KMS-11 (cell line): ENCODE results near the gene USP15.

Experiments
- H2AFZ ChIP-seq: fragments of 200-600 bp; sonication (generic); 2 replicates; pipeline ENCODE4 v1.6.1; 2016; ENCODE audit warnings: antibody characterized with exemption, mixed run types, low read depth
- H3K27ac ChIP-seq: fragments of 200-600 bp; sonication (generic); 2 replicates; pipeline ENCODE4 v1.6.1; 2016; ENCODE audit warnings: mild to moderate bottlenecking, mixed run types
- H3K27me3 ChIP-seq: fragments of 200-600 bp; sonication (generic); 2 replicates; pipeline ENCODE4 v1.6.1; 2017; ENCODE audit warnings: mild to moderate bottlenecking, low read depth, mixed run types, moderate library complexity; ENCODE audit not compliant: insufficient read depth
- H3K36me3 ChIP-seq: fragments of 200-600 bp; sonication (generic); 2 replicates; pipeline ENCODE4 v1.6.1; 2017; ENCODE audit warnings: mild to moderate bottlenecking, mixed run types; ENCODE audit not compliant: insufficient read depth
- H3K4me1 ChIP-seq: fragments of 200-600 bp; sonication (generic); 2 replicates; pipeline ENCODE4 v1.6.1; 2016; ENCODE audit warnings: mild to moderate bottlenecking, low read depth, mixed run types; ENCODE audit not compliant: poor library complexity, severe bottlenecking
- H3K4me2 ChIP-seq: fragments of 200-600 bp; sonication (generic); 2 replicates; pipeline ENCODE4 v1.7.0; 2016; ENCODE audit warnings: mild to moderate bottlenecking, mixed run types
- H3K4me3 ChIP-seq: fragments of 200-600 bp; sonication (generic); IDR thresholded peaks from 2 replicates; pipeline ENCODE4 v1.6.1; 2017; ENCODE audit warnings: low read depth, low read length, mixed read lengths; ENCODE audit not compliant: insufficient read depth
- H3K79me2 ChIP-seq: fragments of 200-600 bp; sonication (generic); 2 replicates; pipeline ENCODE4 v1.6.1; 2016; ENCODE audit warnings: low read depth, mixed run types; ENCODE audit not compliant: insufficient read depth
- H3K9ac ChIP-seq: fragments of 200-600 bp; sonication (generic); 2 replicates; pipeline ENCODE4 v1.6.1; 2016; ENCODE audit warnings: mild to moderate bottlenecking, mixed run types
- H4K20me1 ChIP-seq: fragments of 200-600 bp; sonication (generic); 2 replicates; pipeline ENCODE4 v1.6.1; 2016; ENCODE audit warnings: mild to moderate bottlenecking, mixed run types; ENCODE audit not compliant: insufficient read depth
- CTCF ChIP-seq: fragments of 200-600 bp; sonication (generic); conservative IDR thresholded peaks from 2 replicates; pipeline ENCODE4 v1.6.1; 2017; ENCODE audit warnings: low read depth, mild to moderate bottlenecking, antibody characterized with exemption, low read length, moderate library complexity, mixed read lengths

Gene USP15

GRCh38 chr12:62268956-62269355 is 8.8 kb downstream of the USP15 start:
- Histone ChIP-seq H3K4me1 (peaks cover 61% of the 10 kb centered on the region), H3K27me3 (no peaks in the 10 kb centered on the region), H3K4me2 (no peak overlapping the region), H2AFZ (no peak overlapping the region), H3K9ac (no peak overlapping the region), H3K4me3 (no peak overlapping the region), H3K27ac (no peak overlapping the region), H3K36me3 (no peaks in the 10 kb centered on the region), H4K20me1 (peaks cover 67% of the 10 kb centered on the region), H3K79me2 (peaks cover 99% of the 10 kb centered on the region)
- TF ChIP-seq CTCF: no peak

- no peak overlapping the region for H3K4me2 ChIP-seq
- no peaks in the 10 kb centered on the region for H3K36me3 ChIP-seq
- H3K79me2 ChIP-seq: peaks cover 99% of the 10 kb centered on the region
- no peak overlapping the region for H3K9ac ChIP-seq
- H3K4me1 ChIP-seq: peaks cover 54% of the 10 kb centered on the region
- H3K27me3 ChIP-seq: no peaks in the 10 kb centered on the region
- H3K27ac ChIP-seq: no peak overlapping the region
- H3K4me3 ChIP-seq: no peak overlapping the region
- H2AFZ ChIP-seq: no peak overlapping the region
- H4K20me1 ChIP-seq: peaks cover 68% of the 10 kb centered on the region
- no peak for TF ChIP-seq CTCF
Observed at GRCh38 chr12:62269464-62270228, 9.4 kb downstream of the USP15 start.

DNA sequence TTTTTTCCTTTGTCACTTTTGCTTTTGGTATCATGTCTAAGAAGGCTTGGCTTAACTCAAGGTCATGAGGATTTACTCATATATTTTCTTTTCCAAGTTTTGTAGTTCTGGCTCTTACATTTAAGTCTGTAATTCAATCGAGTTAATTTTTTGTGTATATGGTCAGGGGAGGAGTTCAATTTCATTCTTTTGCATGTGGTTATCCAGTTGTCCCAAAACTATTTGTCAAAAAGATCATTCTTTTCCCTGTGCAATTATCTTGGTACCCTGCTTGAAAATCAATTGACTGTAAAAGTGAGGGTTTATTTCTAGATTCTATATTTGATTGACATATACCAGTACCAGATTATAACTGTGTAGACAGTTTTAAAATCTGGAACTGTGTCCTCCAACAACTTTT is 10.2 kb downstream of the USP15 start:
- no peaks in the 10 kb centered on the region for H3K36me3 ChIP-seq
- no peak overlapping the region for H3K9ac ChIP-seq
- TF ChIP-seq CTCF: no peak
- no peak overlapping the region for H2AFZ ChIP-seq
- no peak overlapping the region for H3K4me3 ChIP-seq
- H3K27me3 ChIP-seq: no peaks in the 10 kb centered on the region
- H3K4me1 ChIP-seq: peaks cover 47% of the 10 kb centered on the region
- no peak overlapping the region for H3K4me2 ChIP-seq
- peaks cover 99% of the 10 kb centered on the region for H3K79me2 ChIP-seq
- peaks cover 69% of the 10 kb centered on the region for H4K20me1 ChIP-seq
- no peak overlapping the region for H3K27ac ChIP-seq

DNA sequence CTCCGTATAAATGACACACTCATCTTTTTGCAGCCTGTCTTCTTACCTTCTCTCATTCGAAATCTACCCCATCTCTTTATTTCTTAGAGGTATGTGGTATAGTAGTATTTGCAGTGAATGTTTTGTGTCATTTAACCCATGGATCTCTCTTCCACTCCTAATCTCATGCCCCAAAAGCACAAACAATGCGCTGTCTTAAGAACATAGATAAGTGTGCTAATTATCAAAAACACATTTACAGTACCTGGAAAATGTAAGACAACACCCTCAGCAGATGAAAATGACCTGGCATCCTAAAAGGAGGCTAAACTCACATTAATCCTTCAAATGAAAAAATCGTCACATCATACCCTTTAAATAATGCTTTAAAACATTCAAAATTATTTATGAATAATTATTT is 10.7 kb downstream of the USP15 start:
- Histone ChIP-seq H3K4me2 (no peak overlapping the region), H3K4me3 (no peak overlapping the region), H3K36me3 (no peaks in the 10 kb centered on the region), H3K79me2 (peaks cover 99% of the 10 kb centered on the region), H4K20me1 (peaks cover 67% of the 10 kb centered on the region), H3K27ac (no peak overlapping the region), H2AFZ (no peak overlapping the region), H3K27me3 (no peaks in the 10 kb centered on the region), H3K4me1 (peaks cover 42% of the 10 kb centered on the region), H3K9ac (no peak overlapping the region)
- TF ChIP-seq CTCF: no peak
